ACC112 (cell line): ENCODE data around the gene ATXN7L3.

Experiments used
- H2AFZ ChIP-seq: fragments of 200-600 bp; sonication (generic); one replicate; pipeline ENCODE4 v1.6.0; 2017; ENCODE audit warnings: antibody characterized with exemption, low read length; ENCODE audit not compliant: unreplicated experiment
- H3K27ac ChIP-seq: fragments of 200-600 bp; sonication (generic); 2 replicates; pipeline ENCODE4 v1.5.1; 2014; ENCODE audit warnings: low read depth, mild to moderate bottlenecking, antibody characterized with exemption, low read length, moderate library complexity
- H3K27me3 ChIP-seq: fragments of 200-600 bp; sonication (generic); 2 replicates; pipeline ENCODE4 v1.6.1; 2014; ENCODE audit warnings: mild to moderate bottlenecking, antibody characterized with exemption, low read length, moderate library complexity, mixed read lengths; ENCODE audit not compliant: insufficient read depth
- H3K36me3 ChIP-seq: fragments of 200-600 bp; sonication (generic); 2 replicates; pipeline ENCODE4 v1.6.1; 2016; ENCODE audit warnings: mild to moderate bottlenecking, antibody characterized with exemption, low read length, moderate library complexity, mixed read lengths; ENCODE audit not compliant: insufficient read depth
- H3K4me1 ChIP-seq: fragments of 200-600 bp; sonication (generic); one replicate; pipeline ENCODE4 v1.6.1; 2016; ENCODE audit warnings: low read length, mixed read lengths; ENCODE audit not compliant: insufficient read depth, unreplicated experiment, control insufficient read depth
- H3K4me3 ChIP-seq: fragments of 200-600 bp; sonication (generic); 2 replicates; pipeline ENCODE4 v1.5.1; 2014; ENCODE audit warnings: mild to moderate bottlenecking, low read depth, low read length
- H3K79me2 ChIP-seq: fragments of 200-600 bp; sonication (generic); one replicate; pipeline ENCODE4 v1.6.0; 2016; ENCODE audit warnings: low read length; ENCODE audit not compliant: control insufficient read depth, unreplicated experiment, insufficient read depth

ATXN7L3 gene

GRCh38 chr17:44198721-44199552 is 747 bp downstream of the ATXN7L3 start:
- Histone ChIP-seq H3K27me3 (no peaks in the 10 kb centered on the region), H3K27ac (peak overlapping the region; percentile 86), H2AFZ (peak overlapping the region; percentile 78), H3K36me3 (no peaks in the 10 kb centered on the region), H3K79me2 (peaks cover 24% of the 10 kb centered on the region), H3K4me1 (peaks cover 41% of the 10 kb centered on the region), H3K4me3 (peak overlapping the region; percentile 97)

- Histone ChIP-seq H3K27ac (peak overlapping the region; percentile 86), H3K4me3 (peak overlapping the region; percentile 97), H3K36me3 (no peaks in the 10 kb centered on the region), H3K4me1 (peaks cover 33% of the 10 kb centered on the region), H3K79me2 (peaks cover 24% of the 10 kb centered on the region), H2AFZ (peak overlapping the region; percentile 78), H3K27me3 (no peaks in the 10 kb centered on the region)
Measured at GRCh38 chr17:44197980-44198720, 1.5 kb downstream of the ATXN7L3 start.

- Histone ChIP-seq H3K36me3 (no peaks in the 10 kb centered on the region), H3K79me2 (peaks cover 24% of the 10 kb centered on the region), H3K4me3 (no peak overlapping the region), H3K27ac (no peak overlapping the region), H3K27me3 (no peaks in the 10 kb centered on the region), H3K4me1 (peaks cover 24% of the 10 kb centered on the region), H2AFZ (no peak overlapping the region)
Measured at GRCh38 chr17:44197107-44197506, 2.6 kb downstream of the ATXN7L3 start.

- Histone ChIP-seq H3K27me3 (no peaks in the 10 kb centered on the region), H3K4me3 (no peak overlapping the region), H3K27ac (no peak overlapping the region), H3K4me1 (peaks cover 21% of the 10 kb centered on the region), H2AFZ (no peak overlapping the region), H3K36me3 (no peaks in the 10 kb centered on the region), H3K79me2 (peaks cover 26% of the 10 kb centered on the region)
Measured at GRCh38 chr17:44193326-44194084, 6.2 kb downstream of the ATXN7L3 start.

GRCh38 chr17:44192750-44193149 is 6.9 kb downstream of the ATXN7L3 start:
- Histone ChIP-seq H3K4me3 (no peak overlapping the region), H3K4me1 (peaks cover 21% of the 10 kb centered on the region), H3K27me3 (no peaks in the 10 kb centered on the region), H3K79me2 (peaks cover 26% of the 10 kb centered on the region), H3K27ac (no peak overlapping the region), H3K36me3 (no peaks in the 10 kb centered on the region), H2AFZ (no peak overlapping the region)

- H3K4me3 ChIP-seq = no peak overlapping the region
- H2AFZ ChIP-seq = no peak overlapping the region
- no peaks in the 10 kb centered on the region for H3K27me3 ChIP-seq
- peaks cover 25% of the 10 kb centered on the region for H3K79me2 ChIP-seq
- no peaks in the 10 kb centered on the region for H3K36me3 ChIP-seq
- H3K4me1 ChIP-seq = peaks cover 15% of the 10 kb centered on the region
- no peak overlapping the region for H3K27ac ChIP-seq
Measured at GRCh38 chr17:44191941-44192496, 7.7 kb downstream of the ATXN7L3 start.

- Histone ChIP-seq H3K79me2 (peaks cover 22% of the 10 kb centered on the region), H3K27ac (no peak overlapping the region), H2AFZ (no peak overlapping the region), H3K27me3 (no peaks in the 10 kb centered on the region), H3K4me1 (peaks cover 11% of the 10 kb centered on the region), H3K4me3 (no peak overlapping the region), H3K36me3 (no peaks in the 10 kb centered on the region)
Measured at GRCh38 chr17:44191369-44191768, 8.3 kb downstream of the ATXN7L3 start.

GRCh38 chr17:44190481-44190880 is 9.2 kb downstream of the ATXN7L3 start:
- Histone ChIP-seq H3K36me3 (no peaks in the 10 kb centered on the region), H3K27ac (no peak overlapping the region), H3K27me3 (no peaks in the 10 kb centered on the region), H2AFZ (no peak overlapping the region), H3K4me3 (no peak overlapping the region), H3K4me1 (peaks cover 11% of the 10 kb centered on the region), H3K79me2 (peaks cover 31% of the 10 kb centered on the region)

- H3K4me3 ChIP-seq = peak overlapping the region; percentile 100; the same call in 1 of the 2 replicates
- H3K36me3 ChIP-seq = no peaks in the 10 kb centered on the region
- H3K4me1 ChIP-seq = peaks cover 20% of the 10 kb centered on the region
- no peak overlapping the region for H3K27ac ChIP-seq
- no peaks in the 10 kb centered on the region for H3K27me3 ChIP-seq
- H3K79me2 ChIP-seq = peaks cover 47% of the 10 kb centered on the region
- no peak overlapping the region for H2AFZ ChIP-seq
Measured at GRCh38 chr17:44188576-44189403, 10.9 kb downstream of the ATXN7L3 start.
